MM.1S (cell line): ENCODE measurements around the gene ZGPAT.

Experiments used
- DNase-seq: peaks from one replicate; pipeline ENCODE4 v3.0.0-alpha.2; 2015
- H2AFZ ChIP-seq: fragments of 300-600 bp; sonication (generic); 2 replicates; pipeline ENCODE4 v1.6.0; 2016; ENCODE audit warnings: antibody characterized with exemption, low read length
- H3F3A ChIP-seq: fragments of 300-600 bp; sonication (generic); 2 replicates; pipeline ENCODE4 v1.6.1; 2016; ENCODE audit warnings: mild to moderate bottlenecking, antibody characterized with exemption, low read length, moderate library complexity, mixed read lengths; ENCODE audit not compliant: insufficient read depth
- H3K27ac ChIP-seq: fragments of 300-600 bp; sonication (generic); 2 replicates; pipeline ENCODE4 v1.5.1; 2016; ENCODE audit warnings: mild to moderate bottlenecking, low read length
- H3K27me3 ChIP-seq: fragments of 300-600 bp; sonication (generic); replicated peaks from 2 replicates; pipeline ENCODE4 v1.6.0; 2016; ENCODE audit warnings: low read length; ENCODE audit not compliant: insufficient read depth
- H3K36me3 ChIP-seq: fragments of 300-600 bp; sonication (generic); replicated peaks from 2 replicates; pipeline ENCODE4 v1.6.1; 2016; ENCODE audit warnings: mild to moderate bottlenecking, low read length, mixed read lengths; ENCODE audit not compliant: insufficient read depth
- H3K4me1 ChIP-seq: fragments of 300-600 bp; sonication (generic); 2 replicates; pipeline ENCODE4 v1.6.1; 2016; ENCODE audit warnings: low read length, mixed read lengths
- H3K4me2 ChIP-seq: fragments of 300-600 bp; sonication (generic); 2 replicates; pipeline ENCODE4 v1.6.0; 2016; ENCODE audit warnings: low read depth, low read length
- H3K4me3 ChIP-seq: fragments of 300-600 bp; sonication (generic); 2 replicates; pipeline ENCODE4 v1.5.1; 2016; ENCODE audit warnings: low read length, mixed read lengths
- H3K79me2 ChIP-seq: fragments of 300-600 bp; sonication (generic); 2 replicates; pipeline ENCODE4 v1.6.1; 2016; ENCODE audit warnings: mixed run types, low read length, mixed read lengths
- H3K9ac ChIP-seq: fragments of 300-600 bp; sonication (generic); 2 replicates; pipeline ENCODE4 v1.6.1; 2016; ENCODE audit warnings: low read length, mixed read lengths
- H3K9me2 ChIP-seq: fragments of 300-600 bp; sonication (generic); replicated peaks from 2 replicates; pipeline ENCODE4 v1.6.1; 2016; ENCODE audit warnings: mild to moderate bottlenecking, low read length, mixed read lengths; ENCODE audit not compliant: insufficient read depth
- H3K9me3 ChIP-seq: fragments of 300-600 bp; sonication (generic); replicated peaks from 2 replicates; pipeline ENCODE4 v1.6.1; 2016; ENCODE audit warnings: mild to moderate bottlenecking, low read length, mixed read lengths; ENCODE audit not compliant: insufficient read depth
- H4K20me1 ChIP-seq: fragments of 300-600 bp; sonication (generic); 2 replicates; pipeline ENCODE4 v1.6.1; 2016; ENCODE audit warnings: mild to moderate bottlenecking, low read length, moderate library complexity, mixed read lengths; ENCODE audit not compliant: insufficient read depth
- CTCF ChIP-seq: fragments of 300-600 bp; sonication (generic); IDR thresholded peaks from 2 replicates; pipeline ENCODE4 v1.5.1; 2016; ENCODE audit warnings: antibody characterized with exemption, low read length, mixed read lengths
- EZH2 ChIP-seq: fragments of 300-600 bp; sonication (generic); optimal IDR thresholded peaks from 2 replicates; pipeline ENCODE3; 2017; ENCODE audit warnings: low read depth, mild to moderate bottlenecking, antibody characterized with exemption, low read length, mixed read lengths
- EZH2phosphoT487 ChIP-seq: fragments of 300-600 bp; sonication (generic); IDR thresholded peaks from 2 replicates; pipeline ENCODE4 v1.6.1; 2018; ENCODE audit warnings: antibody characterized with exemption, low read length

ZGPAT gene

DNA sequence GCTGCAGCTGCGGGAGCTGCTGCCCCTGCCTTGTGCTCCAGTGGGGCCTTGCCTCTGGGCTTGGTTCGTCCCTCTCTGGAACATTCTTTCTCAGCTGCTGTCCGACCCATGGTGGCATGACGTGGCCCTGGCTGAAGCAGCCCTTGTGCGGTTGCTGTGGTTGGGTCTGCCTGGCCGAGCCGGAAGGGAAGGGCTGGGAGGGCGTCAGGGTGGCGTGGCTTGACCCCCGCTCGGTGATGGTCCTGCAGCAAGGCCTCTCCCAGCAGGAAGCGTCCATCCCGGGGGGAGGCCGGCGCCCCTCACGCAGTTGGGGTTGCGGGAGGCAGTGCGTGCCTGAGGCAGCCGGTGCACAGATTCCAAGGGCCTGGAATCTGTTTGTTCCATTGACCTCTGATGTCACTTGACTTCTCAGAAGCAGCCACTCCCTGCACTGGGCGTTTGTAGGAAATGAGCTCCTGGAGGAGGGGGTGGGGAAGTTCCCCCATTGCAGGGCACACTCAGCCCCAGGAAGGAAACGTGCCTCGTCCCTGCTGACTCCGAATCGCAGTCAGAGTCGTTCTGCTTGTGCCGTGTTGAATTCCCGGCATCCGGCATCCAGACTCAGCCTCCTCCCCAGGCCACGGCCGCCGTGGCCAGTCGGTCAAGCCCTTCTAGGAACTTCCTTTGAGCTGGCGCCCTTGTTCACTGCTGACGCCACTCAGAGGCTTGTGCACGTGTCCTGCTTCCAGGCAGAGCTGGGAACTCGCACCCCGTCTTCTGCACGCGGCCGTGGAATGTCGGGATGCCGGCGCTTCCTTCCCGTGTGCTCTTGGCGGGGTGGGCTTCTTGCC lies 21.1 kb upstream of the ZGPAT start:
- Histone ChIP-seq H3K27ac (no peak overlapping the region), H3K9me3 (no peaks in the 10 kb centered on the region), H4K20me1 (no peaks in the 10 kb centered on the region), H3K79me2 (no peaks in the 10 kb centered on the region), H3K4me3 (no peak overlapping the region), H3K4me2 (no peak overlapping the region), H3K36me3 (no peaks in the 10 kb centered on the region), H2AFZ (no peak overlapping the region), H3F3A (no peaks in the 10 kb centered on the region), H3K27me3 (no peaks in the 10 kb centered on the region), H3K9me2 (no peaks in the 10 kb centered on the region), H3K4me1 (no peaks in the 10 kb centered on the region), H3K9ac (no peak overlapping the region)
- TF ChIP-seq EZH2phosphoT487 (no peak), EZH2 (no peak), CTCF (no peak)
- no peak for DNase-seq

GRCh38 chr20:63687419-63688178 lies 20.2 kb upstream of the ZGPAT start:
- no peak overlapping the region for H2AFZ ChIP-seq
- H3F3A ChIP-seq = no peaks in the 10 kb centered on the region
- H3K9me3 ChIP-seq = no peaks in the 10 kb centered on the region
- H3K79me2 ChIP-seq = no peaks in the 10 kb centered on the region
- no peaks in the 10 kb centered on the region for H3K27me3 ChIP-seq
- no peak for TF ChIP-seq EZH2
- no peaks in the 10 kb centered on the region for H3K36me3 ChIP-seq
- no peak for DNase-seq
- H3K4me2 ChIP-seq = no peak overlapping the region
- no peak overlapping the region for H3K4me3 ChIP-seq
- no peak overlapping the region for H3K9ac ChIP-seq
- H4K20me1 ChIP-seq = no peaks in the 10 kb centered on the region
- H3K27ac ChIP-seq = no peak overlapping the region
- H3K4me1 ChIP-seq = no peaks in the 10 kb centered on the region
- no peaks in the 10 kb centered on the region for H3K9me2 ChIP-seq

DNA sequence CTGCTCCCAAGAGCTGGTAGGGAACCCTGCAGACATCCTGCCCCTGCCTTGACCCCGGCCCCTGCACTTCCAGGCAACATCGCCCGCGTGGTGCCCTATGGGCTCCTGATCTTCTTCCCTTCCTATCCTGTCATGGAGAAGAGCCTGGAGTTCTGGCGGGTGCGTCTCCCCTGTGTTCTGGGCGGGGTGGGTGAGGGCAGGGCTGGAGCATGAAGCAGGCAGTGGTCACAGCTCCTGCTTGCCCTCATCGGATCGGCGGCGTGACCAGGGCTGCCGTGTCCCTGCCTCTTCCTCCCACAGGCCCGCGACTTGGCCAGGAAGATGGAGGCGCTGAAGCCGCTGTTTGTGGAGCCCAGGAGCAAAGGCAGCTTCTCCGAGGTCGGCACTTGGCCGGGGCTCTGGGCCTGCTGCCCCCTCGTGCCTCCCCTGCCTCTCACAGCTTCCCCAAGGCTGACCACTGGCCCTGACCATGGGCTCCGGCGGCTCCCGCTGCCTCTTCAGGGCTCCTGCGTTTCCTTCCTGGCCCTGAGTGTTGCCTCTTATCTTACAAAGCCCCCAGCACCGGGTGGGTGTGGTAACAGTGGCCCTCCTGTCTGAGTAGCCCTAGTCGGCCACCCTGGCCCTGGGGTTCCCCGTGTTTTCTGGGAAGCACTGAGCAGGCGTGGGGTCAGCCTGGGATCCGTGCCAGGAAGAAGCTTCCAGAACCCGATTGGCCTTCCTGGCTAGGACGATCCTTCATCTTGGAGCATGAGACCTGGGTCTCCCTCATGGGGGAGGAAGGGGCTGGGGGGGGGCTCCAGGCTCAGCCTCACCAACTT lies 19.4 kb upstream of the ZGPAT start:
- Histone ChIP-seq H3K4me2 (no peak overlapping the region), H3K9ac (no peak overlapping the region), H3K9me2 (no peaks in the 10 kb centered on the region), H3K9me3 (no peaks in the 10 kb centered on the region), H3K36me3 (no peaks in the 10 kb centered on the region), H2AFZ (no peak overlapping the region), H3K4me1 (no peaks in the 10 kb centered on the region), H3K79me2 (no peaks in the 10 kb centered on the region), H3K27me3 (no peaks in the 10 kb centered on the region), H3F3A (no peaks in the 10 kb centered on the region), H4K20me1 (no peaks in the 10 kb centered on the region), H3K4me3 (no peak overlapping the region), H3K27ac (no peak overlapping the region)
- TF ChIP-seq CTCF (no peak), EZH2 (no peak), EZH2phosphoT487 (no peak)
- DNase-seq = no peak
